Mucosa of stomach (tissue), 1 donor: ENCODE results near the gene MDK.

Source experiments
- H3K27me3 ChIP-seq: one replicate; pipeline ENCODE4 v1.7.0; 2013; ENCODE audit warnings: mild to moderate bottlenecking, low read length; ENCODE audit not compliant: control insufficient read depth, insufficient read depth
- H3K36me3 ChIP-seq: one replicate; pipeline ENCODE4 v1.7.0; 2013; ENCODE audit warnings: low read length; ENCODE audit not compliant: control insufficient read depth, insufficient read depth
- H3K4me1 ChIP-seq: one replicate; pipeline ENCODE4 v1.7.0; 2013; ENCODE audit warnings: mild to moderate bottlenecking, low read length; ENCODE audit not compliant: control insufficient read depth, insufficient read depth
- H3K4me3 ChIP-seq: one replicate; pipeline ENCODE4 v1.7.0; 2013; ENCODE audit warnings: low read length
- H3K9ac ChIP-seq: one replicate; pipeline ENCODE4 v1.7.0; 2013; ENCODE audit warnings: mild to moderate bottlenecking, low read length, moderate library complexity
- H3K9me3 ChIP-seq: one replicate; pipeline ENCODE4 v1.7.0; 2013; ENCODE audit warnings: mild to moderate bottlenecking, low read length, moderate library complexity; ENCODE audit not compliant: control insufficient read depth
- donor health status: Pancreatic carcinoma.

MDK gene

DNA sequence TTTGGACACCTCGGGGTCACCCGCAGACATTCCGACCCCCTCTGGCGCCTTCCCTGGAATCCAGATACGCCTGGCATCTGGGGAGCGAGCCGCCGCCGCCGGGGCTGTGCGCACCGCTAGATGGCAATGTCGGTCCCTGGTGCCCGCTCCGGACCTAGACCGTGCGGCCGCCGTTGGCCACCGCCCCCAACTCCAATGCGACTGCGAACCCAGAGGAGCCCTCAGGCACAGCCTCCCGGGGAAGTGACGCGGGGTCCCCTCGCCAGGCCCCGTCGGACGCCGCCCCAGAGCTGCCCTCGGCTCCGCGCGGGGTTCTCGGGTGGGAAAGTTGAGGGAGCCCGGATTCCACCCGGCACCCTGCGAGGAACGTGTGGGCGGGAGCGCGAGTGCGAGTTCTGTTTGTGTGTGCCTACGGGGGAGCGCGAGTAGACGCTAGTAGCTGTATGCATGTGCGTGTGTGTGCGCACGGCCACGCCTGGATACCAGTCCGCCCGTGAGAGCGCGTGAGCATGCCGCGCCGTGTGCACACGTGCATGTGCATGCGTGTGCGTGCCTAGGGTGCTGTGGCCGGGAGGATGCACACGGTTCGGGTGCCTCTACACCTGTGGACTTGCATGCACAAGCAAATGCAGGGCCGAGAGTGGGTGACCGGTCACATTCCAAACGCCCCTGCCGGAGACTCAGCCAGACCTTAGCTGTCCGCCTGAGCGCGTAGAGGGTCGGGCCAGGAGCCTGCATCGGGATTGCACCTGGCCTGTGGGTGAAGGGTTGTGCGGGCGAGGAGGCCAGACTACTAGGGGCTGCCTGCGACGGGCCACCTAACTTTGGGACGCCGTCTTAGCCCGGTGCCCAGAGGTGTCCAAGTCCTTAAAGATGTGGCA, 8.2 kb downstream of the MDK start:
- Histone ChIP-seq H3K27me3 (peaks cover 54% of the 10 kb centered on the region), H3K4me3 (no peak overlapping the region), H3K4me1 (peaks cover 45% of the 10 kb centered on the region), H3K9ac (no peak overlapping the region), H3K9me3 (no peaks in the 10 kb centered on the region), H3K36me3 (no peaks in the 10 kb centered on the region)

DNA sequence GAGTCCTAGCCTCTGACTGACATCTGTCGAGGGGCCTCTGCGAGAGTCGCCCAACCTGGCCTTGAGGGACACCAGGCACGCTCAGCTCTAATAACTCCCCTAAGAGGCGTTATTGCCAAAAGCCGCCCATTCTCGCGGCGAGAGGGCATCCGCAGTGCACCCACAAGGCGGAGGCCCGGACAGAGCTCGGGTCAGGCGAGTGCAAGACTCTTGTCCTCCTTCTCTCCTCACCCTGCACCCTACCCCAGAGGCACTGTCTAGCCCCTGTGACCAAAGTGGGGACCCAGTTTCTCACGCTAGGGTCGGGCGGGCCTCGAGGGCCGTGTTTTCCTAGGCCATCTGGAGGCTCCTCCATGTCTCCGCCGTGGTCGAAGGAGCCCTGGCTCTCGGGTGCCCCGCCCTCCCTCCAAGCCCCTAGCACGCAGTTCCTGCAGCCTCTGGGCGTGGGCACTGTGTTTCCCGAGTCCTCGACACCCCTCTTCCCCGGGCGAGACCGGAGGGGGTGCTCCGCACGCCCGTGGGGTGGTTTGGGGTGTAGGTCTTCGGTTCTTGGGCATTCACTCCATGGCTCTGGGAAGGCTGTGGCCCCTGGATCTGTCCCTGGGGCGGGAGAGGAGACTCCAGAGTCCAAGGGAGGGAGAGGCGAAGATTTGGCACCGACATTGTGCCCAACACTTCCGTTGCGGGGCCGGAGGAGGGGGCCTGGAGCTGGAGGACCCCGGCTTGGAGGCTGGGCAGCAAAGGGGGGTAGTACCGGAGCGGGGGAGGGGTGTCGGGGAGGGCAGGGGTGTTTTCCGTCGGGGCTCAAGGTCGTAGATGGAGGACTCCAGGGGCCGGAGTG, 9.1 kb downstream of the MDK start:
- Histone ChIP-seq H3K9ac (no peak overlapping the region), H3K4me3 (no peak overlapping the region), H3K36me3 (no peaks in the 10 kb centered on the region), H3K9me3 (no peaks in the 10 kb centered on the region), H3K4me1 (peaks cover 37% of the 10 kb centered on the region), H3K27me3 (peaks cover 54% of the 10 kb centered on the region)

DNA sequence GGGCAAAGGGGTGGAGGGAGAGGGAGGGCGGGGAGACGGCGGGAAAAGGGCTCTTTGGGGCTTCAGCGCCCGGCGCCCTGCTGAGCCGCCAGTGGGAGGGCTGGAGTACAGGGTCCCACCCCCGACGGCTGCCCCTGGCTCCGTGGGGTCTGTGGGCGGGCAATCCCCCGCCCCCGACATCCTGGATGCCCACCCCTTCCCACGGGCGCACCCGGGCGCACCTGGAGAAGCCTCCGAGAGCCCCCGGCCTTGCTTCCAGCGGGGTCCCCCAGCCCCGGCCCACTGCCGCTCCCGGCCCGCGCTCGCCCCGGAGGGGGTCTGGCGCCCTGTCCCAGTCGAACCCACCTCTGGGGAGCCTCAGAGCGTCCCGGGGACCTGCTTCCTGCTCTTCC, 9.7 kb downstream of the MDK start:
- Histone ChIP-seq H3K9ac (no peak overlapping the region), H3K36me3 (no peaks in the 10 kb centered on the region), H3K4me1 (peaks cover 37% of the 10 kb centered on the region), H3K4me3 (no peak overlapping the region), H3K27me3 (peaks cover 54% of the 10 kb centered on the region), H3K9me3 (no peaks in the 10 kb centered on the region)

DNA sequence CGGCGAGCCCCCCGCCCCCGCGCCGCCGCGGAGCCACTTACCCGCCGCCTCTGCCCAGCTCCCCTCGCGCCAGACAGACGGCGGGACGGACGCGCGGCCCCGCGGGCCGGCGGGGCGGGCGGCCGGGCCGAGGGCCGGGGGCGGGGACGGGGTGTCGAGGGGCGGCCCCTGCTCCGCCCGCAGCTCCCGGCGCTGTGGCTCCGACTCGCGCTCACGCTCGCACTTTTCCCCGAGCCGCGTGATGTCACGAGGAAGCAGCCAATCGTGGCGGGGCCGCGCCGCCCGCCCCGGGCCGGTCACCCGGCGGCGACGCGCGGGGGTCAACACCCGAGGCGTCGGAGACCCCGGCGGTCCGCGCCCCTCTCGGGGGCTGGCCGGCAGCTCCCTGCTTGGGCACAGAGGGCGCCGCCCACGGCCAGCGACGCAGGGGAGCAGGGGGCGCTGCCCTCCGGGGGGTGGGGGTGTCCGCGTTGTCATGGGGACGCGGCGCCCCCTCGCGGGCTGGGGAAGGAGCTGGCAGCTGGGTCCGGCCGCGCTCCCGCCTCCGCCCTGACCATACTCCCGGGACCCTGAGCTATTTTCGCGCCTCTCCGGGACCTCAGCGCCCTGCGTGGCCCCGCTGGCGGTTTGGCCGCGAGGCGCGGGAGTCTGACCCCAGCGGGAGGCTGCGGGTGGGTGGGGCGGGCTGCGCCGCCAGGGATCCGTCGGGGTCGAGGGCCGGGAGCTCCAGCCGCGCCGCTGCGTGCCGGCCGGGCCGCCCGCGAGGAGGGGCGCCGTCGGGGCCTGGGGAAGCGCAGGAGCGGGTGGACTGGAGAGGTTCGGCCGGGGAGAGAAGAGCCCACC, 10.3 kb downstream of the MDK start, which contains the start of gene CHRM4:
TSS of gene CHRM4 (minus strand) at position 199 of the 843 bp plus-strand sequence. CDS start 5,219 bp downstream, outside the sequence.
- Histone ChIP-seq H3K4me1 (peaks cover 34% of the 10 kb centered on the region), H3K4me3 (peak within 1 kb of the TSS; percentile 4), H3K36me3 (no peaks in the 10 kb centered on the region), H3K9me3 (no peaks in the 10 kb centered on the region), H3K27me3 (peaks cover 54% of the 10 kb centered on the region), H3K9ac (peak within 1 kb of the TSS; percentile 28)

DNA sequence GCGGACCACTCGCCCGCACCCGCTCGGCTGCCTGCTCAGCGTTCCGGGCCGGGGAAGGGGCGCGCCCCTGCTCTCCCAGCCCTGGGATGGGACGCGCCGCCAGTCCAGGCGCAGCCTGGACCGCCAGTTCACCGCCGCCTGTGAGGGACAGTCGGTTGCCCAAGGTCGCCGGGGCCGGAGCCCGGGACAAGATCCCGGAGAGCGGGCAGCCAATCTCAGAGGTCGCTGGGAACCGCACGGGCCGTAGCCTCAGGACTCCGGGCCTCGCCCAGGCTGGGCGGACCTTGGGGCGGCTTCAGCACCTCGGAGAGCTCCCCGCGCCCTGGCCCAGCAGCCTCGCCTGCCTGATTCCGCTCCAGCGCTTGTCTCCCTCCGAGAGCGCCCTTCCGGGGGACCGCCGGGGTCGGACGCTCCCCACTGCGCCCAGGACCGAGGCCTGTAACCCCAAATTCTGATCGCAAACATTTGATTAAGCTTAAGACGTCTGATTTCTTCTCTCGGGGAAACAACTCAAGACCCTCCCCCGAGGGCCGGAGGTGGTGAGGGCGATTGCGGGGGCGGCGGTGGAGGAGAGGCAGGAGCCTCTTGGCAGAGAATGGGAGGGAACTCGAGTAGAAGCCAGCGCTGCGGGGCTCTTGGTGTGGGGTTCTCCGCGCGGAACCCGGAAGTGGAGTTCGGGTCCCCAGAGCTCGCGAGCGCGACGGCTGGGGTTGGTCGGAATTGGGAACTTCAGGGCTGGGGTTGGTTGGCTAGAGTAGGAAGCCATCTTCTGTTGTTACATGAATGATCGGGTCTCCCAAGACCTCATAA, 11.2 kb downstream of the MDK start:
- H3K9me3 ChIP-seq: no peaks in the 10 kb centered on the region
- H3K27me3 ChIP-seq: peaks cover 45% of the 10 kb centered on the region
- H3K36me3 ChIP-seq: no peaks in the 10 kb centered on the region
- H3K4me1 ChIP-seq: peaks cover 32% of the 10 kb centered on the region
- peak overlapping the region; percentile 4 for H3K4me3 ChIP-seq
- peak overlapping the region; percentile 28 for H3K9ac ChIP-seq

DNA sequence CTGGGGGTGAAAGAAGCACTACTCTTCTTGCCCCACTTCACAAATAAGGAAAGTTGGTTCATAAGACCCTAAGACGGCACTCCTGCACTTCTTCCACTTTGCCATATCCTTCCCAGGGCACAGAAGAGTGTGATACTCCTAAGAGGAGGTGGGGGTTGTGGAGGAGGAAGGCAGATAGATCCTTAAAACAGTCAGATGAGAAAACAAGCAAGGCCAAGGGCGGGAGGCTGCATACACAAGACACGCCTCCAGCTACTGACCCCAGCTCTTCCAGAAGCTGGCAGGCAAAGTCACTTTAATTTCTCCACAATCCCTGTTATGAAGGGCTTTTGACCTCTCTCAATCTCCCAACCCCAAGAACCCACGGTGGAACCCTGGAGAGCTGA, 11.8 kb downstream of the MDK start:
- H3K9me3 ChIP-seq: no peaks in the 10 kb centered on the region
- H3K27me3 ChIP-seq: peaks cover 39% of the 10 kb centered on the region
- H3K4me3 ChIP-seq: no peak overlapping the region
- H3K9ac ChIP-seq: no peak overlapping the region
- peaks cover 32% of the 10 kb centered on the region for H3K4me1 ChIP-seq
- peaks cover 5% of the 10 kb centered on the region for H3K36me3 ChIP-seq

DNA sequence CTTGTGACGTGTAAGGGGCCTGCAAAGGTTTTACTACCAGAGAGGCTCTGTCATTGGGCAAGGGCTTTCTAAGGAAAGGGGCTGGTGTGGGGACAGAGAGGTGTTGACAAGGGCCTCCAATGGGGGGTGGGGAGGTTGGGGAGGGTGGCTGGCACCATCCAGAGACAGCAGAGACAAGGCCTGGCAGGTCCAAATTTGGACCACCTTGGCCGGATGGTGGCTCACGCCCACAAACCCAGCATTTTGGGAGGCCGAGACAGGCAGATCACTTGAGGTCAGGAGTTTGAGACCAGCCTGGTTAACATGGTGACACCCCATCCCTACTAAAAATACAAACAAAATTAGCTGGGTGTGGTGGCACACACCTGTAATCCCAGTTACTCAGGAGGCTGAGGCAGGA, 12.3 kb downstream of the MDK start:
- peaks cover 6% of the 10 kb centered on the region for H3K36me3 ChIP-seq
- H3K9me3 ChIP-seq: no peaks in the 10 kb centered on the region
- H3K4me3 ChIP-seq: no peak overlapping the region
- H3K27me3 ChIP-seq: peaks cover 34% of the 10 kb centered on the region
- no peak overlapping the region for H3K9ac ChIP-seq
- H3K4me1 ChIP-seq: peaks cover 32% of the 10 kb centered on the region

DNA sequence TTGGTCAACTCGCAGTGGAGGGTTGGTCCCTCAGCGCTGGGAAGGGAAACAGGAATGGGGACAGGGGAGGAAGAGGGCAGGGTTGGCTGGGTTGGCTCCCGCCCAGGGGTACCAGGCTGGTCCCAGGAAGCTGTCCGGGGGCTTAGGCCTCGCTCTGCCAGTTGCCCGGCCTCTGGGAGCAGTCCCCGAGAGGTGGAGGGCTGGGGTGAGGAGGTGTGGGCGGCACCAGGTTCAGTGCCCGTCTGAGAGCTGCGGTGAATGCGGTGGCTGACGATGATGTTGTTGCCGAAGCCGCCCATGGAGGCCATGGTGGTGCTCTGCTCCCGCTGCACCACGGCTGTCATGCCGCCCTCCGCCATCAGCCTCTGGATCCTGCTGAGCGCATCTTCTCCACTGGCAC, 16.1 kb downstream of the MDK start:
- Histone ChIP-seq H3K9me3 (no peaks in the 10 kb centered on the region), H3K36me3 (peaks cover 6% of the 10 kb centered on the region), H3K9ac (no peak overlapping the region), H3K4me3 (no peak overlapping the region), H3K27me3 (peaks cover 2% of the 10 kb centered on the region), H3K4me1 (peaks cover 9% of the 10 kb centered on the region)

DNA sequence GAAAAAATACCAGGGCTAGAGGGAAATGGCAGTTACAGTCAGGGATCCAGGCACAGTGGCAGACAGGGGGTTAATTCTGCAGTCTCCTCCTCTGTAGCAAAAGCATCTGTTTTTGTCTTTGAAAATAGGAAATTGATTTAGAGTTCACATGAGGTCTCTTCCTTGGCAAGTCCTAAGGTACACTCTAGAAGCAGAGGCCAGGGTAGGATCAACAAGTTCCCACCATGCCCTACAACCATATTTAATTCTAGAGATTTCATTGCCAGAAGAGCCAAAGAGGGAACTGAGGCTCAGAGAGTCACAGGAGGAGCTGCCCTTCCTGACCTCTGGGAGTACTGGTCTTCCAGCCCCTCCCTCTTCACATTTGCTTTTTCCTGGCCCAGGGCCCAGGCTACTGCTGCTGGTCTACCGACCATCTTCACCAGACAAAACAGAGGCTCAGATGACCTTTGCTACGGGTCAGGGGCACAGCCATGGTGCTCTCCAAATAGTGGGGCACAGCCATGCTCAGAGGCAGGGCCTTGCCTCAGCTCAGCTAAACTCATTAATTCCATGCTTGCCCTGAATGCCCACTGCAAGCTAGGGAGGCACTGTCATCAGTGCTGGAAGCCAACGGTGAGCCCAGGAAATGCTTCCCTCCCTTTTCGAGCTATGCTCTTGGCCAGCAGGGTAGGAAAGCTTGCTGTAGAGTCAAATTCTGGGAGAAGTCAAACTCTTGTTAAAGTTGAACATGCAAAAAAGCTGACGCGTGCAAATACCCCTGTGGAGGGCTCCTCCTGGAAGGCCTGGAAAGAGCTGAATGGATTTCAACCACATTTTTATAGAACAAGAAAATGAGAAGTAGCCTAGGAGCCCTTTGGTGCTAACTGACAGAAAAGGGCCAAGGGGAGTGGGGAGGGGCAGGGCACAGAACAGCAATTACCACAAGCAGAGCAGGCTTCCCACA, 21.8 kb downstream of the MDK start:
- no peak overlapping the region for H3K4me3 ChIP-seq
- H3K4me1 ChIP-seq: no peaks in the 10 kb centered on the region
- H3K9me3 ChIP-seq: no peaks in the 10 kb centered on the region
- H3K36me3 ChIP-seq: peaks cover 3% of the 10 kb centered on the region
- no peaks in the 10 kb centered on the region for H3K27me3 ChIP-seq
- no peak overlapping the region for H3K9ac ChIP-seq

DNA sequence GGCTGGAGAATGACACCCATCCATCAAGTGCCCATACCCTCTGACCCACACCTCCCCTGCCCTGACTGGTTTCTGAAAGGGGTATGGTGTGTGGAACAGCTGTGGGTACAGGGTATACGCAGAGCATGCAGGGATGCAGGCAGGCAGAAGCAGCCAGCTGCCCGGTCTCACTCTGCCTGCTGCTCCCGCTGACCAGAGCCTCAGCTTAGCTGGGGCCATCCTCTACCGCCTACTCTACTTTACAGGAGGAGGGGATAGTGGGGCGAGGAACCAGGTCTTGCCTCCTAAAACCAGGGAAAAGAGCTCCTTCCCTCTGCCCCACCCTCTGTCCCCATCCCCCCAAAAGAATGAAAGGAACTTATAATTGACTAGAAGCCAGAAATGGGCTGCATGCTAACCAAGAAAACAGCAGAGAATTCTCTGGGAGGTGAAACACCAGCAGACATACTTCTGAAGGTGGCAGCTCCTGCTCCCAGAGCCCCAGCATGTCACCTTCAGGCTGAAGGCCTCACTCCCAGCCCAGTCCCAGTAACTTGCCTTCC, 23.1 kb downstream of the MDK start:
- H3K36me3 ChIP-seq: peaks cover 6% of the 10 kb centered on the region

More for the DNA sequence above, 23.1 kb downstream of the MDK start:
- H3K27me3 ChIP-seq: no peaks in the 10 kb centered on the region
- H3K4me3 ChIP-seq: no peak overlapping the region
- no peaks in the 10 kb centered on the region for H3K9me3 ChIP-seq
- no peak overlapping the region for H3K9ac ChIP-seq
- H3K4me1 ChIP-seq: no peaks in the 10 kb centered on the region
